GM21786 (cell line): ENCODE results near the gene SLC16A10.
"Not testable (repeated sequence)": the region's sequence is repeated elsewhere in the genome, so short reads cannot be mapped to it uniquely, and the experiment has no call there.

Source experiments
- ATAC-seq: cut with Tn5 transposase; IDR thresholded peaks from one replicate; pipeline ENCODE4 v1.9.1; 2021; ENCODE audit not compliant: unreplicated experiment

SLC16A10 gene

GRCh38 chr6:111183702-111184517 lies 96.6 kb downstream of the SLC16A10 start:
- ATAC-seq = no peak

DNA sequence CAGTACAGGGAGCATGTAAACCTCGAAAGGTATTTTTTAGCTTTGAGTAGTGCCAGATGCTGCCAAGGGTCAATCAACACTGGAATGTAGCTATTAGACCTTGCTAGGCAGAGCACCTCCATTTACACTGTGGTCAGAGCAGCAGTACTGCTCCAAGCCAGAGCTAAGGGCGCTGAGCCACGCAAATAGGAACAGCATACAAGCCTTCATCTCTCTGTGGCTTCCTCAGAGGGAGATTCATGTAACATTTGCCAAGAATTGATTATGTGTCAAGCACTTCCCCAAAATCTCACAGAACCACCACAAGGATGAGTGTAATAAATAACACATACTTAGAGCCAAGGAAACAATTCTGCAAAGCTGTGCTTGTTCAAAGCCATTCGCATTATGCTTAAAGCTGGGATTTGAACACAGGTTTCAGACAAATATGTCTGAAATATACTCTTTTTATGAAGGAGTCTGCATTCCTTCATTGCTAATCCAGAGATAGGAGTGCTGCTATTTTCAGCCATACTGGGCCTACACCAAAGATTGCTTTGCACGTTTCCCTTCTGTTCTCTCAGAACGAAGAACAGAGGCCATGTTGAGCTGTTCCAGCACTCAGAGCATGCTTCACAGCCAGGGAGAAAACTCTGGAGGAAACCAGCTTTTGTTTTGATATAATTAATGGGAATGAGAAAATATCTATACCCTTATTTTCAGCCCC lies 97.7 kb downstream of the SLC16A10 start:
- ATAC-seq = no peak

DNA sequence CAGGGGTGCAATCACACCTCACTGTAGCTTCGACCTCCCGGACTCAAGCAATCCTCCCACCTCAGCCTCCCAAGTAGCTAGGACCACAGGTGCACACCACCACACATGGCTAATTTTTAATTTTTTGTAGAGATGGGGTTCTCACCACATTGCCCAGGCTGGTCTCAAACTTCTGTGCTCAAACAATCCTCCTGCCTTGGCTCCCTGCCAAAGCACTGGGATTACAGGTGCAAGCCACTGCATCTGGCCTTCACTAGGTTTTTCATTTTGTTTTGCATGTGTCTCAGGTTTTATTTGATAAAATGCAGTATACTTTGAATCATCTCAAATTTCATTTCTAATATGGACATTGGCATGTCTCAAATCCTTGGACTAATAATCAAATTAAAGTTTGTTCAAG lies 98.7 kb downstream of the SLC16A10 start:
- no peak for ATAC-seq

- no peak for ATAC-seq
Measured at GRCh38 chr6:111187874-111188273, 100.6 kb downstream of the SLC16A10 start.

DNA sequence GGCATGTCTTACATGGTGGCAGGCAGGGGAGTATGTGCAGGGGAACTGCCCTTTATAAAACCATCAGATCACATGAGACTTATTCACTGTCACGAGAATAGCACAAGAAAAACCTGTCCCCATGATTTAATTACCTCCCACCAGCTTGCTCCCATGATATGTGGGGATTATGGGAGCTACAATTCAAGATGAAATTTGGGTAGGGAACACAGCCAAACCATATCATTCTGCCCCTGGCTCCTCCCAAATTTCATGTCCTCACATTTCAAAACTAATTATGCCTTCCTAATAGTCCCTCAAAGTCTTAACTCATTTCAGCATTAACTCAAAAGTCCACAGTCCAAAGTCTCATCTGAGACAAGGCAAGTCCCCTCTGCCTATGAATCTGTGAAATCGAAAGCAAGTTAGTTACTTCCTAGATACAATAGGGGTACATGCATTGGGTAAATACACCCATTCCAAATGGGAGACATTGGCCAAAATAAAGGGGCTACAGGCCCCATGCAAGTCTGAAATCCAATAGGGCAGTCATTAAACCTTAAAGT lies 102.4 kb downstream of the SLC16A10 start:
- ATAC-seq = not testable (repeated sequence)

DNA sequence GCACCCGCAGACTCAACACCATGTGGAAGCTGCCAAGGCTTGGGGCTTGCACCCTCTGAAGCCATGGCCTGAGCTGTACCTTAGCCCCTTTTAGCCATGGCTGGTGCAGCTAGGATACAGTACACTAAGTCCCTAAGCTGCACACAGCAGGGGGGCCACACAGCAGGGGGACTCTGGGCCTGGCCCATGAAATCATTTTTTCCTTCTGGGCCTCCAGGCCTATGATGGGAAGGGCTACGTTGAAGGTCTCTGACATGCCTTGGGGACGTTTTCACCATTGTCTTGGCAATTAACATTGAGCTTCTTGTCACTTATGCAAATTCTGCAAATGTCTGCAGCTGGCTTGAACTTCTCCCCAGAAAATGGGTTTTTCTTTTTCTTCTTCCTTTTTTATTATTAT lies 103.3 kb downstream of the SLC16A10 start:
- ATAC-seq = no peak

DNA sequence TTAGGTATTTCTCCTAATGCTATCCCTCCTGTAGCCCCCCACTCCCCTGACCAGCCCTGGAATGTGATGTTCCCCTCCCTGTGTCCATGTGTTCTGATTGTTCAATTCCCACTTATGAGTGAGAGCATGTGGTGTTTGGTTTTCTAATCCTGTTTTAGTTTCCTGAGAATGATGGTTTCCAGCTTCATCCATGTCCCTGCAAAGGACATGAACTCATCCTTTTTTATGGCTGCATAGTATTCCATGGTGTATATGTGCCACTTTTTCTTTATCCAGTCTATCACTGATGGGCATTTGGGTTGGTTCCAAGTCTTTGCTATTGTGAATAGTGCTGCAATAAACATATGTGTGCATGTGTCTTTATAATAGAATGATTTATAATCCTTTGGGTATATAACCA lies 103.8 kb downstream of the SLC16A10 start:
- not testable (repeated sequence) for ATAC-seq

DNA sequence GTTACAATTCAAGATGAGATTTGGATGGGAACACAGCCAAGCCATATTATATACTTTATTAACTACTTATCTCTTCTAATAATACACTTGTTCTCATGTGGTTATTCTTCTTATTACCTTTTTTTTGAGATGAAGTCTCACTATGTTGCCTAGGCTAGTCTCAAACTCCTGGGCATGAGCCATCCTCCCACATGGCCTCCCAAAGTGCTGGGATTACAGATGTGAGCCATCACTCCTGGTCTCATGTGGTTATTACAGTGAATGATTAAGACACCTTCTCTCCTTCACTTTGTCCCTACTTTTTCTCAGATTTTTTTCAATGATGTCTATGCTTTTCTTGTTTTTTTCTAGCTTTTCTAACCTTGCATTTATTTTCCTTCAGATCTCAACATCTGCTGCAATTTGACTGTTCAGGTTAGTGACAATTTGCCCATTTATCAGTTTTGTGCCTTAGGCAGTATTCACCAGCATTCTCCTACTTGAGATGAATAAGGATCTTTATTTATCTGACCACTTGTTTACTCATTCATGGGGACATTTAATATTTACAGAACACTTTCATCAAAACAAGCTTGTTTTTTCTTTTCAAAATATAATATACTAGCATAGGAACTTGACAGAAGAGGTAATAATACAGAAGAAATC lies 105.7 kb downstream of the SLC16A10 start:
- ATAC-seq = no peak

DNA sequence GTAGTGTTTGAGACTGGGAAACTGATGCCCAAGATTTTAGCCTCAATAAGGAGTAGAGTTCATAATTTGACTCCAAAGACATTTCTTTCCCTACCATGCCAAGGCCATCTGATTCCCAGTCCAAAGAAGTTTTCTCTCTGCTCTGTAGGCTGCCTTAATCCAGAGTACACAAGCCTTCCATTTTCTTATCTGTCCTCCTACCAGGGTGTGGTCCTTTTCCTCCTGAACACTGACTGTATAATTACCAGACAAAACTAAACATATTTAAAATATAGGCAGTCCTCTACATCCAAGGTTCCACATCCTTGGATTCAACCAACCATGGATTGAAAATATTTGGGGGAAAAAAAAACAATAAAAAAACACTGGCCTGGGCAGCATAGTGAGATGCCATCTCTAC lies 108.4 kb downstream of the SLC16A10 start:
- ATAC-seq = no peak

GRCh38 chr6:111198841-111199240 lies 111.5 kb downstream of the SLC16A10 start:
- no peak for ATAC-seq

GRCh38 chr6:111199935-111200334 lies 112.6 kb downstream of the SLC16A10 start:
- no peak for ATAC-seq

- ATAC-seq = no peak
Measured at GRCh38 chr6:111200350-111201243, 113.3 kb downstream of the SLC16A10 start.

DNA sequence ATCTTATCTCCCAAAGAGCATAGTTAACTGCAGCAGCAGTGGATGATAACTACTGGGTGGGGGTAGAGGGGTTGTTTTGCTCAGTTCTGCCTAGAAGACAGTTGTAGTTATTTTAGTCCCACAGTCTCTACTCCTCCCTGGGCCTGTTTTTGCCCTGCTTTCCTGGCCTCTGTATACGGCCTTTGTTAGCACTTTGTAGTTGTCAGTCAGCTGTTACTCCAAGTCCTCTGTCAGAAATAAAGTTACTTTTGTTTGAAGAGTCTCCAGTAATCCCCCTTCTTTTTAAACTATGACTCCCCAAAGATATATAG lies 113.9 kb downstream of the SLC16A10 start:
- ATAC-seq = no peak

DNA sequence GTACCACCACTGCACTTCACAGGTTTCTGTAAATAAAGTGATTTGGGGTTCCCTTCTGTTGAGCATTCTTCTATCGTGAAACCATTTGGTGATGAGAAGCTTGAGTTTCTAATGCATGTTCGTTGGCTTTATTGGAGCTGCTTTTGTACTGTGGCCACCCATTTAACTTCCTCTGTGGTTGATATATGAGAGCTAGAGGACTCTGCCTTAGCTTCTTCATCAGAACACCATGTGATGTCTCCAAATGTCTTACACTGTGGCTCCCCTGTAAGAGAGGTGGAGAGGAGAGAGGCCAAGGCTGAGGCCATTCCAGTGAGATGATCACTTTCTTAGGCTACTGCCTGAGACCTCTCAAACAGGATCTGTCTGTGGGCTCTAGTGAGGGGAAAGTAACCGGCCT lies 114.5 kb downstream of the SLC16A10 start:
- ATAC-seq = no peak

DNA sequence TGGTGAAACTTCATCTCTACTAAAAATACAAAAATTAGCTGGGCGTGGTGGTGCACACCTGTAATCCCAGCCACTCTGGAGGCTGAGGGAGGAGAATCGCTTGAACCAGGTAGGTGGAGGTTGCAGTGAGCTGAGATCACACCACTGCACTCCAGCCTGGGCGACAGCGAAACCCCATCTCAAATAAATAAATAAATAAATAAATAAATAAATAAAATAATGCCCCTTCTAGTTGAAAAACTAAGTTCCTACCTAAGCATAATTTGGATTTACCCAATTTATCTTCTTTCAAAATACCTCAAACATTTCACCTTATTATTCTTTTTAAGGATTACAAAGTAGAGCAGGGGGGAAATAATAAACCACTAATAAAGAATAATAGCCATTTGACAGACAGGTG lies 116.2 kb downstream of the SLC16A10 start:
- not testable (repeated sequence) for ATAC-seq

- ATAC-seq = no peak
Measured at GRCh38 chr6:111204305-111204704, 117.0 kb downstream of the SLC16A10 start.

DNA sequence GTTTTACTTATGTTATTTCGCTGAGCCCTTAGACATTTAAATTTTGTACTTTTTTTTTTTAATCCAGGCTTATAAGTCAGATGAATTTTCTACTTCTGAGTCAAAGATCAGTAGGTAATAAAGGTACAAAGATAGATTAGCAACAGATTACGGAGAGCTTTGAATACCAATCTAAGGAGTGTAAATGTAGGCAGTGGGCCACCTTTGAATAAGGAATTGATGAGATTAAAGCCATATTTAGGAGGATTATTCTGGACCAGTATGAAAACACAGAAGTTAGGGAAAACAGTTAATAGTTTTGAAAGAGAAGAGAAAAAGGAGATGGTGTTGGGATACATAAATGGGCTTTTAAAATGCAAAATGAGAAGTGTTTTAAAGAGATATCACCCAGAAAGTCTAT lies 117.6 kb downstream of the SLC16A10 start:
- ATAC-seq = no peak

- ATAC-seq = no peak
Measured at GRCh38 chr6:111205502-111205901, 118.2 kb downstream of the SLC16A10 start.

DNA sequence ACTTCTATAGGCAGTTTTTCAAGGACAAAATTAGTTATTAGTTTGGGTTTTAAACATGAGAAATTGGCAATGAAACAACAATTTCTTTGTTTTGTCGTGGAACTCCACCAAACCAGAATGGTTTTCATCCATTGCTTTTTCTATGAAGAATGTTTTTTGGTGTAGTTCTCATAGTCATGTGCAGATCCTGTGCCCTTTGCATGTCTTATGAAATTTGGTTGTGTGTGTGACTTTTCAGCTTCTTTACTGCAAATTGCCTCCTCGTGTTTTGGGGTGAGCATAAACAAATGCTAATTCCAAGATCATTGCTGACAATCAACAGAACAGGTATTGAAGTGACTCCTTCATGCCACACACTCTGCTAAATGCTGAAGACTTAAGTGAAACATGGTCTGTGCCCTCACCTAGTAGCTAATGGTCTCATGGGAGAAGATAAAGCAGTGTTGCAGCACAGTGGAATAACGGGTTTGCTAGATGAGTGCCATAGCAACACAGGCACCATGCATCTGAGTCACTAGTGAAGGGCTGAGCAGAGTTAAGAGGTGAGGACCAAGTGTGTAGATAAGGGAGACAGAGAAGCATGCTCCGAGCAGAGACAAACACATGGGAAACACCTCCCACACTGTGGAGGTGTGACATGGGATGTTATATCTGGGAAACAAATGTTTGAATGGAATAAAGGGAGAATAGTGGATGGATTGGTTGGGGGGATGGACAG lies 120.0 kb downstream of the SLC16A10 start:
- no peak for ATAC-seq

DNA sequence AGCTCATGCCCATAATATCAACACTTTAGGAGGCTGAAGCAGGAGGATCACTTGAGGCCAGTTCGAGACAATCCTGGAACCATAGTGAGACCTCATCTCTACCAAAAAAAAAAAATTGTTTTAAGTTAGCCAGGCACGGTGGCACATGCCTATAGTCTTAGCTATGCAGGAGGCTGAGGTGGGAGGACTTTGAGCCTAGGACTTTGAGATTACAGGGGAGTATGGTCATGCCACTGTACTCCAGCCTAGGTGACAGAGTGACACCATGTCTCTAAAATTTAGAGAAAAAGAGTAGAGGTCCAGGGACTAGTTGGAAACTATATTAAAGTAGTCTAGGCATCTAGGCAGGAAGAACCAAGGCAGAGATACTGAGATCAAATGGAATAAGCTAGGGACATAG lies 121.6 kb downstream of the SLC16A10 start:
- no peak for ATAC-seq
